GM12878 (cell line): ENCODE results near the gene PCBD2. TPM values are rescaled to one million over a fixed set of nuclear protein-coding genes. Genes with fewer than 3 reads are reported as not detected.

Experiments
- ASH2L ChIP-seq: fragments of 300-600, 200-600 bp; sonication (generic); IDR thresholded peaks from 2 replicates; pipeline ENCODE4 v1.6.1; 2017; ENCODE audit warnings: low read depth, mild to moderate bottlenecking, borderline replicate concordance
- BCLAF1 ChIP-seq: fragments of 450-650 bp; IDR thresholded peaks from 2 replicates; pipeline ENCODE4 v1.6.1; 2017; ENCODE audit warnings: antibody characterized with exemption, mild to moderate bottlenecking, moderate library complexity
- BRCA1 ChIP-seq: IDR thresholded peaks from 2 replicates; pipeline ENCODE4 v1.6.1; 2011; ENCODE audit warnings: low read depth, low read length, improper control_type of control experiment
- KDM1A ChIP-seq: fragments of 200-600 bp; sonication (generic); IDR thresholded peaks from 2 replicates; pipeline ENCODE4 v1.6.1; 2016; ENCODE audit warnings: borderline replicate concordance
- MEF2A ChIP-seq: IDR thresholded peaks from 2 replicates; pipeline ENCODE4 v1.6.1; 2011; ENCODE audit warnings: low read depth, mild to moderate bottlenecking, low read length, moderate library complexity; ENCODE audit not compliant: insufficient read depth
- NFYA ChIP-seq: IDR thresholded peaks from 2 replicates; pipeline ENCODE4 v1.6.1; 2011; ENCODE audit warnings: low read depth, mild to moderate bottlenecking, low read length, improper control_type of control experiment, borderline replicate concordance
- PAX8 ChIP-seq: fragments of 450-650 bp; IDR thresholded peaks from 2 replicates; pipeline ENCODE4 v1.6.1; 2017; ENCODE audit warnings: mild to moderate bottlenecking, moderate library complexity
- RAD51 ChIP-seq: fragments of 450-650 bp; IDR thresholded peaks from 2 replicates; pipeline ENCODE4 v1.6.1; 2016; ENCODE audit warnings: moderate library complexity, mild to moderate bottlenecking, inconsistent platforms
- SREBF1 ChIP-seq: IDR thresholded peaks from 2 replicates; pipeline ENCODE4 v1.6.1; 2012; ENCODE audit warnings: mild to moderate bottlenecking, low read length
- TCF3 ChIP-seq: IDR thresholded peaks from 2 replicates; pipeline ENCODE4 v1.6.1; 2012; ENCODE audit warnings: low read depth, mild to moderate bottlenecking, low read length, borderline replicate concordance; ENCODE audit not compliant: insufficient read depth
- YBX1 ChIP-seq: fragments of 450-650 bp; IDR thresholded peaks from 2 replicates; pipeline ENCODE4 v1.6.1; 2016; ENCODE audit warnings: antibody characterized with exemption
- ZZZ3 ChIP-seq: IDR thresholded peaks from 2 replicates; pipeline ENCODE4 v1.6.1; 2011; ENCODE audit warnings: low read depth; ENCODE audit not compliant: control insufficient read depth, insufficient read length
- polyA plus RNA-seq, 11 experiments: library from polyadenylated mRNA; depleted of rRNA in 4 of 11; unstranded in 6 of 11; stranded (reverse) in 5 of 11; fragments of >200 nt; fragmentation: Nextera tagmentation in 4 of 11; fragmentation: Illumina TruSeq in 1 of 11; extraction: Ambion mirVana in 4 of 11; extraction: Trizol in 1 of 11; gene quantifications; 1 replicate in 1 of 11; 2 replicates in 10 of 11; pipeline versions ENCODE4 v1.2.1 to v1.2.3, GENCODE V29; 2011 to 2016; ENCODE audit warnings: inconsistent platforms in 2 of 11, missing spikeins in 2 of 11, low read depth in 1 of 11
- total RNA-seq, 4 experiments: library from RNA; depleted of rRNA in 3 of 4; stranded (reverse); fragments of >200 nt in 3 of 4; fragmentation: Illumina TruSeq in 1 of 4; extraction: Trizol in 1 of 4; gene quantifications; 2 replicates each; pipeline versions ENCODE4 v1.2.1 to v1.2.3, GENCODE V29; 2013 to 2021
- TF ChIP-seq, protein P1 (sequence below): IDR thresholded peaks from 2 replicates; pipeline ENCODE4 v1.6.1; 2011; ENCODE audit warnings: low read depth, low read length, improper control_type of control experiment, borderline replicate concordance

Gene PCBD2
- total and polyA plus RNA-seq, 10 of the 15 experiments (the other 5 are each of a cell fraction or from before 2014, with no cell fraction given), result 5.4 to 13.6 (median 6.7) TPM

DNA sequence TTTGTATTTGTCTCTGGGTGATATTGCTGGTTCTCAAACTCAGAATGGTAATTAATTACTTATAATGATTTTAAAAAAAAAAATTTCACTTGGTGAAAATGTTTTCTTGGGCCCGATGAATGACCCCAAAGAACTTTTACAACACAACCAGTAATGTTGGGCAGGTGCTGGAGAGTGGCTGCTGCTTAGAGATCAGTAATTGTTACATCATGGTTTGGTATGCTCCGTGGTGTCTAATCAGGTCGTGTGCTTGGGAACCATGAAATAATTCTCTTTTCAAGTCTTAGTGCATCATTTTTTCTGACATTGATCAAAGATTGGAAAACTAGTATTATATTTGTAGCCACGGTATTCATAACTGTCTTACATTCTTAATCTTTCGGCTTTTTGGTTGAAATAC is 29.3 kb downstream of the PCBD2 start (continued):
- no peak for TF ChIP-seq BCLAF1
- no peak for TF ChIP-seq ASH2L
- TF ChIP-seq, protein P1, sequence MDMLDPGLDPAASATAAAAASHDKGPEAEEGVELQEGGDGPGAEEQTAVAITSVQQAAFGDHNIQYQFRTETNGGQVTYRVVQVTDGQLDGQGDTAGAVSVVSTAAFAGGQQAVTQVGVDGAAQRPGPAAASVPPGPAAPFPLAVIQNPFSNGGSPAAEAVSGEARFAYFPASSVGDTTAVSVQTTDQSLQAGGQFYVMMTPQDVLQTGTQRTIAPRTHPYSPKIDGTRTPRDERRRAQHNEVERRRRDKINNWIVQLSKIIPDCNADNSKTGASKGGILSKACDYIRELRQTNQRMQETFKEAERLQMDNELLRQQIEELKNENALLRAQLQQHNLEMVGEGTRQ, result no peak
- no peak for TF ChIP-seq NFYA
- TF ChIP-seq BRCA1, result no peak
- TF ChIP-seq MEF2A, result no peak
- no peak for TF ChIP-seq SREBF1
- no peak for TF ChIP-seq RAD51
- TF ChIP-seq TCF3, result no peak
- no peak for TF ChIP-seq PAX8
- TF ChIP-seq ZZZ3, result no peak
- TF ChIP-seq KDM1A, result no peak
- TF ChIP-seq YBX1, result no peak
